Measurements from ENCODE around the gene MAPK14.

The MAPK14 gene

DNA sequence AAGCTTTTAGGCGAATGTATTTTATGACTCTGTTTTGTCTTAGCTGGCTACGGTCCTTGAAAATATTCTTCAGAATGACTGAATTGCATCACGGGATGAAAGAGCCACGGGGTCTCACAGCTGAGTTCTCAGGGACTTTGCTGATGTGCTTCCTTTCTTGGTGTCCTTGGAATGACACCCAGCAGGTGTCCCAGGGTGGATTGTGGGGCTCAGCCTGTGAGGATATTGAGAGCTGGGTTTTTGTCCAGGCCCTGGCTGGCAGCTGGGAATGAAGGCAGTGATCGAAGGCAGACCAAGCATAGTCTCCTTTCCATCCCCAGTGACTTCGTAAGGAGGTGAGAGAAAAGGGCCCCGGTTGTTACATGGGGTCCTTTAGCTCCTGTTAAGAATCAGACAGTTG lies 83.9 kb downstream of the MAPK14 start:
- TF ChIP-seq, protein P1, sequence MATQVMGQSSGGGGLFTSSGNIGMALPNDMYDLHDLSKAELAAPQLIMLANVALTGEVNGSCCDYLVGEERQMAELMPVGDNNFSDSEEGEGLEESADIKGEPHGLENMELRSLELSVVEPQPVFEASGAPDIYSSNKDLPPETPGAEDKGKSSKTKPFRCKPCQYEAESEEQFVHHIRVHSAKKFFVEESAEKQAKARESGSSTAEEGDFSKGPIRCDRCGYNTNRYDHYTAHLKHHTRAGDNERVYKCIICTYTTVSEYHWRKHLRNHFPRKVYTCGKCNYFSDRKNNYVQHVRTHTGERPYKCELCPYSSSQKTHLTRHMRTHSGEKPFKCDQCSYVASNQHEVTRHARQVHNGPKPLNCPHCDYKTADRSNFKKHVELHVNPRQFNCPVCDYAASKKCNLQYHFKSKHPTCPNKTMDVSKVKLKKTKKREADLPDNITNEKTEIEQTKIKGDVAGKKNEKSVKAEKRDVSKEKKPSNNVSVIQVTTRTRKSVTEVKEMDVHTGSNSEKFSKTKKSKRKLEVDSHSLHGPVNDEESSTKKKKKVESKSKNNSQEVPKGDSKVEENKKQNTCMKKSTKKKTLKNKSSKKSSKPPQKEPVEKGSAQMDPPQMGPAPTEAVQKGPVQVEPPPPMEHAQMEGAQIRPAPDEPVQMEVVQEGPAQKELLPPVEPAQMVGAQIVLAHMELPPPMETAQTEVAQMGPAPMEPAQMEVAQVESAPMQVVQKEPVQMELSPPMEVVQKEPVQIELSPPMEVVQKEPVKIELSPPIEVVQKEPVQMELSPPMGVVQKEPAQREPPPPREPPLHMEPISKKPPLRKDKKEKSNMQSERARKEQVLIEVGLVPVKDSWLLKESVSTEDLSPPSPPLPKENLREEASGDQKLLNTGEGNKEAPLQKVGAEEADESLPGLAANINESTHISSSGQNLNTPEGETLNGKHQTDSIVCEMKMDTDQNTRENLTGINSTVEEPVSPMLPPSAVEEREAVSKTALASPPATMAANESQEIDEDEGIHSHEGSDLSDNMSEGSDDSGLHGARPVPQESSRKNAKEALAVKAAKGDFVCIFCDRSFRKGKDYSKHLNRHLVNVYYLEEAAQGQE (IDR thresholded peaks at IDR 0.05; ENCODE audit: low read depth) = no peak
- TF ChIP-seq CREB1 (IDR thresholded peaks at IDR 0.05; ENCODE audit: low read depth) = no peak

DNA sequence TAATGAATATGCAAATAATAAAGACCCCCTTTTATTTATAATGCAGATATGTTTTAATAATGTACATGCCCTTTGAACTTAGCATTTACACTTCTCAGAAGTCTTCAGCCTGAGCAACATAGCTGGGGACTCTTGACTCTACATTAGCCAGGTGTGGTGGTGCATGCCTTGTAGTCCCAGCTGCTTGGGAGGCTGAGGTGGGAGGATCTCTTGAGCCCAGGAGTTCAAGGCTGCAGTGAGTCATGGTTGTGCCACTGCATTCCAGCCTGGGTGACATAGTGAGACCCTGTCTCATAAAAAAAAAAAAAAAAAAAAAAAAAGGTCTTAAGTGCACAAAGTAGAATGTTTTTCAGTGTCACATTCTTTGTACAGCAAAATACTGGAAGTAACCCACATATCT lies 85.4 kb downstream of the MAPK14 start:
- no peak for TF ChIP-seq CREB1 (IDR thresholded peaks at IDR 0.05; ENCODE audit: low read depth)
- TF ChIP-seq, protein P1 (IDR thresholded peaks at IDR 0.05; ENCODE audit: low read depth) = no peak

DNA sequence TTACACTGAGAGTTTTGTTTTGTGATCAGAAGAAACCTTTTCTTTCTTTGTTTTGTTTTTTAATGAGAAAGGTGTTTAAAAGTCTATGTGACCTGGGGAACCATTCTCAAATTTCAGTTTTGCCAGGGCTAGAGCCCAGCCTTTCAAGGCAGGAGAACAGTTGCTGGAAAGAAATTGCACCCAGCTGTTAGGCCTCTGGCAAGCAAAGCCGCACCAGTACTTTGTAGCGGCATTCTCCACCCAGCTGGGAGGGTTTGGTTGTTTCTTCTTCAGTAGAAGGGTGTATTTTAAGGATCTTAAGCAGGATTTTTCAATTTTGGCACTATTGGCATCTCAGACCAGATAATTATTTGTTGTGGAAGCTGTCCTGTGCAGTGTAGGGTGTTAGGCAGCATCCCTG lies 86.1 kb downstream of the MAPK14 start:
- TF ChIP-seq, protein P1 (IDR thresholded peaks at IDR 0.05; ENCODE audit: low read depth) = no peak
- TF ChIP-seq CEBPB (IDR thresholded peaks at IDR 0.05) = no peak
- no peak for TF ChIP-seq EGR1 (IDR thresholded peaks at IDR 0.05)
- no peak for TF ChIP-seq EP300 (IDR thresholded peaks at IDR 0.05; ENCODE audit: borderline replicate concordance)
- TF ChIP-seq TAF1 (IDR thresholded peaks at IDR 0.05; ENCODE audit: low read depth) = no peak
- TF ChIP-seq, protein P2, sequence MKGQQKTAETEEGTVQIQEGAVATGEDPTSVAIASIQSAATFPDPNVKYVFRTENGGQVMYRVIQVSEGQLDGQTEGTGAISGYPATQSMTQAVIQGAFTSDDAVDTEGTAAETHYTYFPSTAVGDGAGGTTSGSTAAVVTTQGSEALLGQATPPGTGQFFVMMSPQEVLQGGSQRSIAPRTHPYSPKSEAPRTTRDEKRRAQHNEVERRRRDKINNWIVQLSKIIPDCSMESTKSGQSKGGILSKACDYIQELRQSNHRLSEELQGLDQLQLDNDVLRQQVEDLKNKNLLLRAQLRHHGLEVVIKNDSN (IDR thresholded peaks at IDR 0.05) = no peak
- TF ChIP-seq YY1 (IDR thresholded peaks at IDR 0.05; ENCODE audit: low read depth) = no peak
- no peak for TF ChIP-seq CREB1 (IDR thresholded peaks at IDR 0.05; ENCODE audit: low read depth)
- TF ChIP-seq ZBTB7A (IDR thresholded peaks at IDR 0.05; ENCODE audit: low read depth) = no peak
- TF ChIP-seq RAD21 (IDR thresholded peaks at IDR 0.05; ENCODE audit: low read depth) = no peak
- no peak for TF ChIP-seq NFIC (IDR thresholded peaks at IDR 0.05)
- TF ChIP-seq TCF12 (IDR thresholded peaks at IDR 0.05; ENCODE audit: low read depth) = no peak
- TF ChIP-seq, protein P3, sequence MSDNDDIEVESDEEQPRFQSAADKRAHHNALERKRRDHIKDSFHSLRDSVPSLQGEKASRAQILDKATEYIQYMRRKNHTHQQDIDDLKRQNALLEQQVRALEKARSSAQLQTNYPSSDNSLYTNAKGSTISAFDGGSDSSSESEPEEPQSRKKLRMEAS (IDR thresholded peaks at IDR 0.05) = no peak
- TF ChIP-seq TEAD4 (IDR thresholded peaks at IDR 0.05) = no peak
- no peak for TF ChIP-seq FOXM1 (IDR thresholded peaks at IDR 0.05; ENCODE audit: borderline replicate concordance, low read depth)

DNA sequence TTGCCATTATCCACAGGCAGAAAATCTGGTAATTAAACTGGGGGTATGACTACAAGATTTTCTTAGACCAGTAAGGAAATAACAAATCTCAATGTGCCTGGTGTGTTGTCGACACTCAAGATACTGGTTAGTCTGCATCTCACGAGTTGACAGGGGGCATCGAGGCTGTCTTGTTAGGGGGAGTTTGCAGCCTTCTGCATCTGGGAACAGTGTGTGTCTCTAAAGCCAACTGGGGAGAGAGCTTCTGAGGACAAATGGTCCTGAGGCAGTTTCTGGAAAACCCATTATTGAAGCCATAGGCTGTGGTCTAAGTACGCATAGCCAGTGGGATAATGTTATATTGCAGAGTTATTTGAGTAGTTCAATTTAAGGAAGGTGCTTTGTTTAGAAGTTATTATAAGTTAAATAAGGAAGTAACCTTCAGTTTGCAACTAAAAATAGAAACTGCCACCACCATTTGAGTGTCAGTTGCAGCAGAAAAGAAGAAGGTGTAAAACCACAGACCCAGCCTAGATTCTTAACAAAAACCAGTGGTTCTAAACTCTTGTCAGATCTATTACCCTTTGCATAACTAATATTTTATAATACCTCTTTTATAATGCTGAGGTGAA lies 87.3 kb downstream of the MAPK14 start:
- TF ChIP-seq, protein P1 (IDR thresholded peaks at IDR 0.05; ENCODE audit: low read depth) = no peak
- TF ChIP-seq EGR1 (IDR thresholded peaks at IDR 0.05) = no peak
- no peak for TF ChIP-seq CREB1 (IDR thresholded peaks at IDR 0.05; ENCODE audit: low read depth)
- no peak for TF ChIP-seq TAF1 (IDR thresholded peaks at IDR 0.05; ENCODE audit: low read depth)
- no peak for TF ChIP-seq EP300 (IDR thresholded peaks at IDR 0.05; ENCODE audit: borderline replicate concordance)

All from Ishikawa (cell line).